ENCODE results near the gene CPLANE2.

DNA sequence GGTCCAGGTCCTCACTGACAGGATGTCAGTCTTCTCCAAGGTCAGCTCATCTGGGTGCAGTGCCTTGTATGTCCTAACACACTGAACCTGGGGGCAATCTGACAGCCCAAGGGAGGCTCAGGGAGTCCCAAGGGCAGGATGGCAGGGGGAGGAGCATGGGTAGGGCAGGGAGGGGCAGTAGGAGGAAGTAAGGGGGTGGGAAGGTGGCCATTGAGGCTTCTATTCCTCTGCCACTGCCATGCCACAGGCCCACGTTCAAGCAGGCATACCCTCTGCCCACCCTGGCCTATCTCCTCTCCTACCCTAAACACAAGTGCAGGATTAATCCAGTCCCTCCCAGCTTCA is 37.9 kb downstream of the CPLANE2 start:
- TF ChIP-seq, protein P1, sequence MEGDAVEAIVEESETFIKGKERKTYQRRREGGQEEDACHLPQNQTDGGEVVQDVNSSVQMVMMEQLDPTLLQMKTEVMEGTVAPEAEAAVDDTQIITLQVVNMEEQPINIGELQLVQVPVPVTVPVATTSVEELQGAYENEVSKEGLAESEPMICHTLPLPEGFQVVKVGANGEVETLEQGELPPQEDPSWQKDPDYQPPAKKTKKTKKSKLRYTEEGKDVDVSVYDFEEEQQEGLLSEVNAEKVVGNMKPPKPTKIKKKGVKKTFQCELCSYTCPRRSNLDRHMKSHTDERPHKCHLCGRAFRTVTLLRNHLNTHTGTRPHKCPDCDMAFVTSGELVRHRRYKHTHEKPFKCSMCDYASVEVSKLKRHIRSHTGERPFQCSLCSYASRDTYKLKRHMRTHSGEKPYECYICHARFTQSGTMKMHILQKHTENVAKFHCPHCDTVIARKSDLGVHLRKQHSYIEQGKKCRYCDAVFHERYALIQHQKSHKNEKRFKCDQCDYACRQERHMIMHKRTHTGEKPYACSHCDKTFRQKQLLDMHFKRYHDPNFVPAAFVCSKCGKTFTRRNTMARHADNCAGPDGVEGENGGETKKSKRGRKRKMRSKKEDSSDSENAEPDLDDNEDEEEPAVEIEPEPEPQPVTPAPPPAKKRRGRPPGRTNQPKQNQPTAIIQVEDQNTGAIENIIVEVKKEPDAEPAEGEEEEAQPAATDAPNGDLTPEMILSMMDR (IDR thresholded peaks at IDR 0.05), result no peak
- TF ChIP-seq NFYB (CRISPR knock-in tag; conservative IDR thresholded peaks at IDR 0.05; ENCODE audit: low read depth) (no peak), SP1 (CRISPR knock-in tag; conservative IDR thresholded peaks at IDR 0.05) (no peak), ZNF263 (CRISPR knock-in tag; IDR thresholded peaks at IDR 0.05; ENCODE audit: low read depth) (no peak), NFE2L1 (CRISPR knock-in tag; IDR thresholded peaks at IDR 0.05) (no peak), ZBTB21 (CRISPR knock-in tag; IDR thresholded peaks at IDR 0.05; ENCODE audit: borderline replicate concordance) (no peak), ZNF121 (CRISPR knock-in tag; IDR thresholded peaks at IDR 0.05) (no peak), ZNF317 (CRISPR knock-in tag; IDR thresholded peaks at IDR 0.05; ENCODE audit: borderline replicate concordance, low read depth) (no peak)
- TF ChIP-seq, protein P2, sequence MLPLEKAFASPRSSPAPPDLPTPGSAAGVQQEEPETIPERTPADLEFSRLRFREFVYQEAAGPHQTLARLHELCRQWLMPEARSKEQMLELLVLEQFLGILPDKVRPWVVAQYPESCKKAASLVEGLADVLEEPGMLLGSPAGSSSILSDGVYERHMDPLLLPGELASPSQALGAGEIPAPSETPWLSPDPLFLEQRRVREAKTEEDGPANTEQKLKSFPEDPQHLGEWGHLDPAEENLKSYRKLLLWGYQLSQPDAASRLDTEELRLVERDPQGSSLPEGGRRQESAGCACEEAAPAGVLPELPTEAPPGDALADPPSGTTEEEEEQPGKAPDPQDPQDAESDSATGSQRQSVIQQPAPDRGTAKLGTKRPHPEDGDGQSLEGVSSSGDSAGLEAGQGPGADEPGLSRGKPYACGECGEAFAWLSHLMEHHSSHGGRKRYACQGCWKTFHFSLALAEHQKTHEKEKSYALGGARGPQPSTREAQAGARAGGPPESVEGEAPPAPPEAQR (CRISPR knock-in tag; IDR thresholded peaks at IDR 0.05), result no peak
- TF ChIP-seq, protein P3, sequence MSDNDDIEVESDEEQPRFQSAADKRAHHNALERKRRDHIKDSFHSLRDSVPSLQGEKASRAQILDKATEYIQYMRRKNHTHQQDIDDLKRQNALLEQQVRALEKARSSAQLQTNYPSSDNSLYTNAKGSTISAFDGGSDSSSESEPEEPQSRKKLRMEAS (CRISPR knock-in tag; IDR thresholded peaks at IDR 0.05), result no peak
- TF ChIP-seq, protein P4, sequence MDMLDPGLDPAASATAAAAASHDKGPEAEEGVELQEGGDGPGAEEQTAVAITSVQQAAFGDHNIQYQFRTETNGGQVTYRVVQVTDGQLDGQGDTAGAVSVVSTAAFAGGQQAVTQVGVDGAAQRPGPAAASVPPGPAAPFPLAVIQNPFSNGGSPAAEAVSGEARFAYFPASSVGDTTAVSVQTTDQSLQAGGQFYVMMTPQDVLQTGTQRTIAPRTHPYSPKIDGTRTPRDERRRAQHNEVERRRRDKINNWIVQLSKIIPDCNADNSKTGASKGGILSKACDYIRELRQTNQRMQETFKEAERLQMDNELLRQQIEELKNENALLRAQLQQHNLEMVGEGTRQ (CRISPR knock-in tag; IDR thresholded peaks at IDR 0.05), result no peak
- TF ChIP-seq, protein P5, sequence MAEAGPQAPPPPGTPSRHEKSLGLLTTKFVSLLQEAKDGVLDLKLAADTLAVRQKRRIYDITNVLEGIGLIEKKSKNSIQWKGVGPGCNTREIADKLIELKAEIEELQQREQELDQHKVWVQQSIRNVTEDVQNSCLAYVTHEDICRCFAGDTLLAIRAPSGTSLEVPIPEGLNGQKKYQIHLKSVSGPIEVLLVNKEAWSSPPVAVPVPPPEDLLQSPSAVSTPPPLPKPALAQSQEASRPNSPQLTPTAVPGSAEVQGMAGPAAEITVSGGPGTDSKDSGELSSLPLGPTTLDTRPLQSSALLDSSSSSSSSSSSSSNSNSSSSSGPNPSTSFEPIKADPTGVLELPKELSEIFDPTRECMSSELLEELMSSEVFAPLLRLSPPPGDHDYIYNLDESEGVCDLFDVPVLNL (CRISPR knock-in tag; IDR thresholded peaks at IDR 0.05; ENCODE audit: borderline replicate concordance, low read depth), result no peak

All from WTC11 (cell line).